ENCODE results near the gene HOTAIR. TPM values are rescaled to one million over a fixed set of nuclear protein-coding genes. Genes with fewer than 3 reads are reported as not detected.
A peak's percentile ranks its signal among the peaks of the same experiment; 100 is the strongest.

Gene HOTAIR
- total RNA-seq, 1 donor from 2014 or later = not detected

DNA sequence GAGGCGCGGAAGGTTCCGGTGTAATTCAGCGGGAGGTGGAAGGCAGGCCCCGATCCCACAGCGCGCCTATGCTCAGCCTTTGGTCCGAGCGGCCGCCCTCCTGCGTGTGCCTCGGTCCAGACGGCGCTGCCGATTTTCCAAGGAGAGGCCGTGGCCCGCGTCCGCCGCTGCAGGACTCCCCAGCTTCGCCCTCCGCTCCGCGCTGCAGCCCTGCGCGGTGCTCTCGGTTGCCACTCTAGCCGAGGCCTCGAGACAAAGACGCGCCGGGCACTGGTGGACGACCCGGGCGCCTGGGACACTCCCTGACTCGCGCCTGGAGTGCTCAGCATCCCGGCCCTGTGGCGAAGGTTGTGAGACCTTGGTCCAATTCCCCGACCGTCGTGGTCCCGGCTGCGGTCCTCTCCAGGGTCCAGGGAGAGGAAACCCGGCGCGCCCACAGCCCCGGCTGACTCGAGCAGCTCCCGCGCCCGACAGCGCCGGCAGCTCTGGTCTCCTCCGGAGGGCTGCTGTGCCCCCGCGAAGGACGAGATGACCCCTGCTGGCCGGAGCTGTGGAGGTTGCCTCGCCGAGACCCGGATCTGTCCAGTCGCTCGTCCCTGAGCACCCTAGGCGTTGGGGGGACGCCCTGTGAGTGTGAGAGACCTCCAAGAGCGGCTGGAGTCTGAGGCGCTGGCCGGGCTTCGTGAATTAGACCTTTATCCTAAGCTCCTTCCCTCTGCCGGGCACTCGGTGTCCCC lies 13.6 kb downstream of the HOTAIR start:
- Mint-ChIP-seq H3K4me3 (no peak overlapping the region), H3K27ac (no peak overlapping the region), H3K36me3 (peaks cover 2% of the 10 kb centered on the region), H3K27me3 (ENCODE audit: insufficient read depth, low read depth) (peaks cover 93% of the 10 kb centered on the region), H3K9me3 (peaks cover 14% of the 10 kb centered on the region), H3K4me1 (no peaks in the 10 kb centered on the region)
- Histone ChIP-seq H3K4me2 (no peak overlapping the region), H3F3A (ENCODE audit: low read depth) (no peaks in the 10 kb centered on the region), H3K9ac (no peak overlapping the region), H4K20me1 (ENCODE audit: low read depth) (peaks cover 48% of the 10 kb centered on the region), H3K36me3 (no peaks in the 10 kb centered on the region), H2AFZ (replicated peaks) (no peak overlapping the region), H3K79me2 (ENCODE audit: low read depth) (no peaks in the 10 kb centered on the region), H3K4me3 (no peak overlapping the region), H3K9me3 (ENCODE audit: low read depth) (no peaks in the 10 kb centered on the region), H3K27ac (no peak overlapping the region), H3K4me1 (no peaks in the 10 kb centered on the region), H3K27me3 (peaks cover 100% of the 10 kb centered on the region)
- TF ChIP-seq EZH2 (IDR thresholded peaks at IDR 0.05) (peak; percentile 99), EZH2phosphoT487 (IDR thresholded peaks at IDR 0.05) (peak; percentile 98)
- TF ChIP-seq, protein P1, sequence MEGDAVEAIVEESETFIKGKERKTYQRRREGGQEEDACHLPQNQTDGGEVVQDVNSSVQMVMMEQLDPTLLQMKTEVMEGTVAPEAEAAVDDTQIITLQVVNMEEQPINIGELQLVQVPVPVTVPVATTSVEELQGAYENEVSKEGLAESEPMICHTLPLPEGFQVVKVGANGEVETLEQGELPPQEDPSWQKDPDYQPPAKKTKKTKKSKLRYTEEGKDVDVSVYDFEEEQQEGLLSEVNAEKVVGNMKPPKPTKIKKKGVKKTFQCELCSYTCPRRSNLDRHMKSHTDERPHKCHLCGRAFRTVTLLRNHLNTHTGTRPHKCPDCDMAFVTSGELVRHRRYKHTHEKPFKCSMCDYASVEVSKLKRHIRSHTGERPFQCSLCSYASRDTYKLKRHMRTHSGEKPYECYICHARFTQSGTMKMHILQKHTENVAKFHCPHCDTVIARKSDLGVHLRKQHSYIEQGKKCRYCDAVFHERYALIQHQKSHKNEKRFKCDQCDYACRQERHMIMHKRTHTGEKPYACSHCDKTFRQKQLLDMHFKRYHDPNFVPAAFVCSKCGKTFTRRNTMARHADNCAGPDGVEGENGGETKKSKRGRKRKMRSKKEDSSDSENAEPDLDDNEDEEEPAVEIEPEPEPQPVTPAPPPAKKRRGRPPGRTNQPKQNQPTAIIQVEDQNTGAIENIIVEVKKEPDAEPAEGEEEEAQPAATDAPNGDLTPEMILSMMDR (IDR thresholded peaks at IDR 0.05) = peak; percentile 36
- peak; percentile 69 for DNase-seq (ENCODE audit: low spot score)

DNA sequence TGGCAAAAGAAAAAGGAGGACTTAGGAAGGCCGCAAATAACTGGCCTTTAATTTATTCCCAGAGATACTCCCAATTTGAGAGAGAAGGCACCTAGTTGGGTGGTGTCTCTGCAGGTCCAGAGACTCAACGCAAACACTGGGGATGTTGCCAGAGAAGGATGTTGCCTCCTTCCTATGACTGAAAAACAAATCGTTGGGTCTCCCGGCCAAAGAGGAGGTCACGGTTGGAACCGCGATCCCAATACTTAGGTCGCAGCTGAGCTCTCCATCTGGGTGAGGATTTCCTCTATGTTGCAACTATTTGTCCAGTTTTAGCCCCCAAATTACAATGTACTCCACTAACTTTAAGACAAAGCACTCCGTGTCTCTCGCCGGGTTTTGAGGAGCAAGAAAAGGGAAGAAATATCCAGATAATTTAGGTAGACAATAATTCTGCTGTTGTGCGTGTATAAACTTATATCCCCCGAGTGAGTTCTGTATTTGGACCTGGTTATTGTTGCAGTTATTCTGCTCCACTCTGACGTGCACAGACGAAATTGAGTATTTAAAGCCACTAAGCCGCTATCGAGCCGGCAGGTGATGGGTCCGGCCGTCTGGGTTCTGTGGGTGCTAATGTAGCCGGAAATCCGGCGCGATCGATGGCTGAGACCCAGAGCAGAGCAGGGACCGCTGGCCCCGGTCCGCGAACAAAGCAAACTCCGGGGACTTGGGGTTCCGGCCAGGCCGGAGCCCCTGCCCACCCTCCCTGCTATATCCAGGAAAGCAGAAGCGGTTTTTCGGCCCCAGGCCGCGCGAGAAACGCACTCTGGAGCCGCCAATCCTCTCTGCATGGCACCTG lies 14.3 kb downstream of the HOTAIR start:
- no peaks in the 10 kb centered on the region for H3K9me3 ChIP-seq (ENCODE audit: low read depth)
- H3K4me3 ChIP-seq = no peak overlapping the region
- H3K4me1 ChIP-seq = no peaks in the 10 kb centered on the region
- Mint-ChIP-seq H3K4me3 (no peak overlapping the region), H3K27ac (no peak overlapping the region), H3K9me3 (peaks cover 14% of the 10 kb centered on the region), H3K27me3 (ENCODE audit: insufficient read depth, low read depth) (peaks cover 93% of the 10 kb centered on the region), H3K4me1 (no peaks in the 10 kb centered on the region), H3K36me3 (peaks cover 2% of the 10 kb centered on the region)
- H3F3A ChIP-seq (ENCODE audit: low read depth) = no peaks in the 10 kb centered on the region
- H3K4me2 ChIP-seq = no peak overlapping the region
- TF ChIP-seq EZH2 (IDR thresholded peaks at IDR 0.05) (peak; percentile 91), EZH2phosphoT487 (IDR thresholded peaks at IDR 0.05) (no peak)
- no peak overlapping the region for H3K27ac ChIP-seq
- no peaks in the 10 kb centered on the region for H3K79me2 ChIP-seq (ENCODE audit: low read depth)
- H3K27me3 ChIP-seq = peaks cover 100% of the 10 kb centered on the region
- no peaks in the 10 kb centered on the region for H3K36me3 ChIP-seq
- DNase-seq (ENCODE audit: low spot score) = no peak
- no peak overlapping the region for H3K9ac ChIP-seq
- no peak overlapping the region for H2AFZ ChIP-seq (replicated peaks)
- peaks cover 50% of the 10 kb centered on the region for H4K20me1 ChIP-seq (ENCODE audit: low read depth)

DNA sequence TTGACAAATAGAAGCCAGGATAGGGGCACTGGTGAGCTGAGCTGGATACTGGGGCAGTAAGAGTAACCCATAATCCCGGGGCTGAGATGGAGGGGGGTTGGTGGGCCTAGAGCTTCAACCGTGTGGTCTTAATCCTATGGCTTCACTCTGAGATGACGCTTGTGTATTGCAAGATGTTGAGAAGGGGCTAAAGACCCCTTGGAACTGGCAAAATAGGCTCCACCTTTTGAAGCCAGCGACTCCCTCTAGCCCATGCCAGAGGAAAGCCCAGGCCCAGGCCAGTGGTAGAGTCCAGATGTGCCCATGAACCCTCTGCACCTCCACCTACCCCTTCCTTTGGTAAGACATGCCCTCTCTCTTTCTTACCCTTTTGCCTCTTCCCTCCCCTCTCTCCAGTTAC lies 15.4 kb downstream of the HOTAIR start:
- Histone ChIP-seq H3K9ac (no peak overlapping the region), H3K4me3 (no peak overlapping the region), H3K79me2 (ENCODE audit: low read depth) (no peaks in the 10 kb centered on the region), H4K20me1 (ENCODE audit: low read depth) (peaks cover 48% of the 10 kb centered on the region), H3K4me2 (no peak overlapping the region), H3K36me3 (no peaks in the 10 kb centered on the region), H3K27ac (no peak overlapping the region), H2AFZ (replicated peaks) (no peak overlapping the region), H3K27me3 (peaks cover 100% of the 10 kb centered on the region), H3K9me3 (ENCODE audit: low read depth) (no peaks in the 10 kb centered on the region), H3F3A (ENCODE audit: low read depth) (no peaks in the 10 kb centered on the region), H3K4me1 (no peaks in the 10 kb centered on the region)
- H3K36me3 Mint-ChIP-seq = peaks cover 2% of the 10 kb centered on the region
- H3K4me1 Mint-ChIP-seq = no peaks in the 10 kb centered on the region
- TF ChIP-seq, protein P1 (IDR thresholded peaks at IDR 0.05) = no peak
- TF ChIP-seq EZH2phosphoT487 (IDR thresholded peaks at IDR 0.05) (no peak), EZH2 (IDR thresholded peaks at IDR 0.05) (no peak)
- DNase-seq (ENCODE audit: low spot score) = no peak
- H3K27ac Mint-ChIP-seq = no peak overlapping the region
- H3K9me3 Mint-ChIP-seq = peaks cover 14% of the 10 kb centered on the region
- peaks cover 93% of the 10 kb centered on the region for H3K27me3 Mint-ChIP-seq (ENCODE audit: insufficient read depth, low read depth)
- no peak overlapping the region for H3K4me3 Mint-ChIP-seq

All from neural progenitor cell (in vitro differentiated cells).